T-helper 17 cell (primary cell): ENCODE results near the gene ATXN1L. TPM values are rescaled to one million over a fixed set of nuclear protein-coding genes. Genes with fewer than 3 reads are reported as not detected.
A peak's percentile ranks its signal among the peaks of the same experiment; 100 is the strongest.

Experiments
- ATAC-seq: fragments of 150-1000 bp; cut with Tn5 transposase; 2 replicates; pipeline ENCODE4 v1.10.0; 2021; ENCODE audit warnings: mild to moderate bottlenecking, moderate library complexity
- DNase-seq, 3 donors: peaks; one replicate each; pipeline versions ENCODE4 v3.0.0 to v3.0.0-alpha.2; 2020 to 2021
- H3K9me3 ChIP-seq: one replicate; pipeline ENCODE4 v1.7.0; 2013; ENCODE audit warnings: low read length, mild to moderate bottlenecking; ENCODE audit not compliant: control insufficient read depth, poor library complexity, severe bottlenecking
- H3K27ac Mint-ChIP-seq: one replicate; pipeline ENCODE4 v1.8.0; 2022; ENCODE audit warnings: mild to moderate bottlenecking, moderate library complexity, mixed read lengths
- H3K27me3 Mint-ChIP-seq: one replicate; pipeline ENCODE4 v1.8.0; 2022; ENCODE audit warnings: mixed read lengths
- H3K36me3 Mint-ChIP-seq: one replicate; pipeline ENCODE4 v1.8.0; 2022; ENCODE audit warnings: low read depth, mixed read lengths
- H3K4me1 Mint-ChIP-seq: one replicate; pipeline ENCODE4 v1.8.0; 2022; ENCODE audit warnings: mild to moderate bottlenecking, mixed read lengths
- H3K4me3 Mint-ChIP-seq: one replicate; pipeline ENCODE4 v1.8.0; 2022; ENCODE audit warnings: mild to moderate bottlenecking, moderate library complexity, mixed read lengths
- total RNA-seq, 4 donors: library from RNA in 2 of 4; stranded (reverse) in 2 of 4; gene quantifications; one replicate each; pipeline ENCODE4 v1.2.3 and lab custom pipeline; 2022 to 2026

The ATXN1L gene
- total RNA-seq, 2 donors from 2014 or later, result 39.9 to 46.3 TPM

DNA sequence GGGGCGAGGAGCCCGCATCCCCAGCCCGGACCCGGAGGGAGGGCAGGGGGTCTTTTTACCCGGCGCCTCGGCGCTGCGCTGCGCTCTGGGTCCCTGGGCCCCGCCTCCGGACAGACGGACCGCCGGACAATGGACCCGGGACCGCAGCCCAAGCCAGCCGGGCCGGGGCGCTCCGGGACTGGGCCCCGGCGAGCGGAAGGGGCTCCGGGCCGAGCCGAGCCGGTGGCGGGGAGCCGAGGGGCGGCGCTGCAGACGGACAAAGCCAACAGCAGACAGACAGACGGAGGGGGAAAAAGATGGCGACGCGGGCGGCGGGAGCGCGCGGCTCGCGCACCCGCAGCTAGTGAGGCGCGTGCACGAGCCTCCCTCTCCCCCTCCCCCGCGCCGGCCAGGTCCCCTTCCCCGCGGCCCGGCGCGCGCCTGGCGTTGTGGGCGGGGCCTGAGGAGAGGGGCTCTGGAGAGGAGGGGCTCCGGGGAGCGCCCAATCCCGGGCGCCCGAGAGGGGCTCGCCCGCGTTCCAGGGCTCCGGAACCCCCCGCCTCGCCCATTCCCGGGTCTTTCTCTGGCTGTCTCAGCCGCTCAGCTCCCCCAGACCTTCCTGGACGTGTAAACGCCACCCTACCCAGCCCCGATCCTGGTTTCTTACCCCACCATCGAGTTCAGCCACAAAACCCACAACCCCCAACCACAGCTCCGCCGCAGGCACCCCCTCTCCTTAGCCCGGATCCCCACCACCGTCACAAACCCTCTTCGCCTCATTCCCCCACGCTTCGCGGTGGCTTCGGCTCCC is 38.3 kb downstream of the ATXN1L start, which contains the start of gene ZNF821:
Gene ZNF821 (minus strand): TSS at position 334 of the 790 bp plus-strand sequence. CDS start 4,236 bp downstream, outside the sequence.
- peaks cover 8% of the 10 kb centered on the region for H3K36me3 Mint-ChIP-seq
- ATAC-seq (peak; percentile 67), DNase-seq (peak; percentile 69 to 79 (median 77))
- H3K27ac Mint-ChIP-seq, result peak within 1 kb of the TSS; percentile 94
- peaks cover 46% of the 10 kb centered on the region for H3K4me1 Mint-ChIP-seq
- no peaks in the 10 kb centered on the region for H3K9me3 ChIP-seq
- peak within 1 kb of the TSS; percentile 99 for H3K4me3 Mint-ChIP-seq
- no peaks in the 10 kb centered on the region for H3K27me3 Mint-ChIP-seq

DNA sequence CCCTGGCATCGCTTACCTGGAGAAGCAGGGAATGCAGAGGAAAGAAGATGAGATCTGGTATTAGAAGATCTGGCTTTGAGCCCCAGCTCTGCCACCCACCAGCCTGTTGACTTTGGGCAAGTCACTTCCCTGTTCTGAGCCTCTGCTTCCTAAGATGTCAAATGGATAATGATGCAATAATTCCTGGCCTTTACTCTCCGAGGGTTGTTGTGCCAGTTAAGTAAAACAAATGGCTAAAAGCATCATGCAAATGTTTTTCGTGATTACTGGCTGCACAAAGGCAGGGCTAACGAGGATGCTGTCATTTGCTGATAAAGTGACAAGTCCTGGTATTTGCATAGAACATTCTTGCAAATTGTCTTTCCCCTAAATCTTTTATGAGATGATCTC is 39.5 kb downstream of the ATXN1L start:
- peaks cover 2% of the 10 kb centered on the region for H3K36me3 Mint-ChIP-seq
- H3K27ac Mint-ChIP-seq, result no peak overlapping the region
- DNase-seq (no peak), ATAC-seq (no peak)
- H3K4me3 Mint-ChIP-seq, result peak overlapping the region; percentile 99
- H3K9me3 ChIP-seq, result no peaks in the 10 kb centered on the region
- H3K4me1 Mint-ChIP-seq, result peaks cover 34% of the 10 kb centered on the region
- no peaks in the 10 kb centered on the region for H3K27me3 Mint-ChIP-seq

DNA sequence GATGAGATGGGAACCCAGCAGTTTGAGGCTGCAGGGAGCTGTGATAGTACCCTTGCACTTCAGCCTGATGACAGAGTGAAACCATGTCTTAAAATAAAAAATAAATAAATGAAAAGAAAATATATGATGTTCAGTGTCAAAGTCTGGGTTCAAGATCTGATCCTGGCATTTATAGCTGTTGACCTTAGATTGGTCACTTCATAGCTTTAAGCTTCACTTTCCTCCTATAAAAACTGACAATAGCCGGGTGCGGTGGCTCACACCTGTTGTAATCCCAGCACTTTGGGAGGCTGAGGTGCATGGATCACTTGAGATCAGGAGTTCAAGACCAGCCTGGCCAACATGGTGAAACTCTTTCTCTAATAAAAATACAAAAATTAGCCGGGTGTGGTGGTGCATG is 43.4 kb downstream of the ATXN1L start:
- peaks cover 11% of the 10 kb centered on the region for H3K4me1 Mint-ChIP-seq
- H3K27ac Mint-ChIP-seq, result no peak overlapping the region
- peaks cover 2% of the 10 kb centered on the region for H3K36me3 Mint-ChIP-seq
- ATAC-seq (no peak), DNase-seq (no peak)
- no peaks in the 10 kb centered on the region for H3K9me3 ChIP-seq
- H3K4me3 Mint-ChIP-seq, result no peak overlapping the region
- H3K27me3 Mint-ChIP-seq, result no peaks in the 10 kb centered on the region

DNA sequence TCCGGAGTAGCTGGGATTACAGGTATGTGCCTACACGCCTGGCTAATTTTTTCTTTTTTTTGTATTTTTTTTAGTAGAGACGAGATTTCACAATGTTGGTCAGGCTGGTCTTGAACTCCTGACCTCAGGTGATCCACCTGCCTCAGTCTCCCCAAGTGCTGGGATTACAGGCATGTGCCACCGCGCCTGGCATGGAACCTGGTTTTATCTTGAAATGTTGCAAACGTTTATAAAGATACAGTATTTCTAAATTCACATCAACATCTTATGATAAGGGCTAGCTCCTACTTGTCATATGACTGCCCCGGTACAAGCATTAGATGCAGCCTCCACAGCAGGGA is 48.1 kb downstream of the ATXN1L start:
- H3K4me3 Mint-ChIP-seq, result peak overlapping the region; percentile 96
- no peaks in the 10 kb centered on the region for H3K9me3 ChIP-seq
- peak overlapping the region; percentile 95 for H3K27ac Mint-ChIP-seq
- no peaks in the 10 kb centered on the region for H3K36me3 Mint-ChIP-seq
- DNase-seq (no peak), ATAC-seq (no peak)
- H3K27me3 Mint-ChIP-seq, result no peaks in the 10 kb centered on the region
- H3K4me1 Mint-ChIP-seq, result peaks cover 20% of the 10 kb centered on the region

DNA sequence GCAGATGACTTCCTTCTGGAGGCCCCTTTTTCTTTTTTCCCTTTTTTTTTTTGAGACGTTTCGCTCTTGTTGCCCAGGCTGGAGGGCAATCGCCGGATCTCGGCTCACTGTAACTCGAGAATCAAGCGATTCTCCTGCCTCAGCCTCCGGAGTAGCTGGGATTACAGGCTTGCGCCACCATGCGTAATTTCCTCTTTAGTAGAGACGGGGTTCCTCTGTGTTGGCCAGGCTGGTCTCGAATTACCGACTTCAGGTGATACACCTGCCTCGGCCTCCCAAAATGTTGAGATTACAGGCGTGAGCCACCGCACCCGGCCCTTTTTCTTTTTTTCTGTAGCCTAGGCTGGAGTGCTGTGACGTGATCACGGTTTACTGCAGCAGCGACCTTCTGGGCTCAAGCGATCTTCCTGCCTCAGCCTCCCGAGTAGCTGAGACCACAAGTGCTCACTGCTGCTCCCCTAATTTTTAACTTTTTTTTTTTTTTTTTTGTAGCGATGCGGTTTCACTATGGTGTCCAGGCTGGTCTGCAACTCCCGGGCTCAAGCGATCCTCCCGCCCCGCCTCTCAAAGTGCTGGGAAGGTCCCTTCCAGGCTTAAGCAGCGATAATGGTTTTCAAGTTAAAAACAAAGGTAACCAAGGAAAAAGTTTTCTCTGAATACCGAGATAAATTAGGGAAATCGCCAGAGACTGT is 48.6 kb downstream of the ATXN1L start:
- peaks cover 21% of the 10 kb centered on the region for H3K4me1 Mint-ChIP-seq
- peak overlapping the region; percentile 95 for H3K27ac Mint-ChIP-seq
- H3K36me3 Mint-ChIP-seq, result no peaks in the 10 kb centered on the region
- no peaks in the 10 kb centered on the region for H3K27me3 Mint-ChIP-seq
- ATAC-seq (peak; percentile 19), DNase-seq (peak in 2 of 3 donors; percentile 11 to 24)
- peak overlapping the region; percentile 96 for H3K4me3 Mint-ChIP-seq
- H3K9me3 ChIP-seq, result no peaks in the 10 kb centered on the region

DNA sequence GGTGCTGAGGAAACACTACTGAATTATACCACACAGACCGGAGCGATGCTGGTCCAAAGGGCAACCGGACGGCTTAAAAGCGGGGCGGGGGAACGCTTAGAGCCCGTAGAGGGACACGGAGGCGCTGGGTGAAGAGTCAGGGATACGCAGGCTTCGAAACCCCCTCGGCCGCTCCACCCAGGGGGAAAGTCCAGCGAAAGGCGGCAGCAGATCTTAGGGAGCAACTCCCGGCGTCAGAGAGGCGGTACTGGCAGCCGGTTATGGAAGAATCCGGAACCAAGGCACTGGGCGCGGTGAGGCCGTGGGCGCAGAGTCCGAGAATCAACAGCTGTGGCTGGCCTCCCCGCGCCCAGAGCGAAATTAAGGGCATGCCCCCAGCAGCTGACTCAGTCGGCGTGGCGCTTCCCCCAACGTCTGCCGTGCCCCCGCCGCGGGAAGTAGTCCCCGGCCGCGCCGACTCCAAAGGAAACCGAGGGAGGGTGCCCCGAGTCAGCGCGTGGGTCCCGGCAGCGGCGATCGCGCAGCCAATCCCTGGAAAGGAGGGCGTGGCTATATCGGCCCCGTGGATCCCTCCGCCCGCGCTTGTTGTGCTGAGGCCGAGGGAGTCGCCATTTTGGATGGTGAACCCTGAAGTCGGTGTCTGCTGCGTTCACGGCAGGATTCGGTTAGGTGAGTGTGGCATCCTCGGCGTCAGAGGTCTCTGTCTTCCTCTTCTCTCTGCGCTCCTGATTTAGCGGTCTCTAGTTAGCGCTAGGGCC is 49.3 kb downstream of the ATXN1L start, which contains the start of gene IST1:
Gene IST1 (plus strand): TSS at position 611 of the 758 bp plus-strand sequence. CDS start 20,110 bp downstream, outside the sequence.
- ATAC-seq (peak; percentile 91), DNase-seq (peak; percentile 93 to 96 (median 96))
- H3K27ac Mint-ChIP-seq, result peak within 1 kb of the TSS; percentile 95
- no peaks in the 10 kb centered on the region for H3K36me3 Mint-ChIP-seq
- H3K4me3 Mint-ChIP-seq, result peak within 1 kb of the TSS; percentile 96
- H3K9me3 ChIP-seq, result no peaks in the 10 kb centered on the region
- H3K27me3 Mint-ChIP-seq, result no peaks in the 10 kb centered on the region
- peaks cover 23% of the 10 kb centered on the region for H3K4me1 Mint-ChIP-seq

DNA sequence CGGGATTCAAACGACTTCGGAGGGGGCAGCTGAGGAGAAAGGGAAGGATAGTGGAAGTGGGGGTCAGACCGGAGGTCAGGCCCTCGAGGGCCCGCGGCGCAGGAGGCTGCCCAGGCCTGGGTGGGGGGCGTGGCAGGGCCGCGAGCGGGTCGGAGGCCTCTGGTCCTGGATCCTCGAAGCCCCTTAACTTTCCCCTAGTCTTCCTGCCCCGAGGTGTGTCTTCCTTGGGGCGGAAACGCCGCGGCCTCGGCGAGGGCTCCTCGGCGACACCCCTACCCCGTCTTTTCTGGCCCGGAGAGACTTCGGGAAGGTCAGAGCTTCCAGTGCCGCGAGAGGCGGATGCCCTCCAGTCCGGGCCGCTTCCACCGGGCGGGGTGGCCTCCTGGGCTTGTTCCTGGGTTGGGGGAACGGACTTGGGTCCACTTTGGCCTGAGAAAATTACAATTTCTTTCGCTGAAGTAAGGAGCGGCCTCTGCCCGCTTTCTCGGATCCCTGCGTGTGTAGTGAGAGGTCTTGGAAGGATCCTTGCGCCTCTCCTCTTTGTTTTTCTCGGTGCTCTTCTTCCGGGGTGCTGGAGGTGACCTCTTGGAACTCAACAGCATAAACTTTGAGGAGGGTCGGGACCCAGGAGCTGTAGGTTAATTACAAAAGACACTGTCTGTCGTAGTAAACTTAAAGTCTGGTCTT is 50.0 kb downstream of the ATXN1L start:
- Mint-ChIP-seq H3K4me3 (peak overlapping the region; percentile 96), H3K36me3 (no peaks in the 10 kb centered on the region), H3K27me3 (no peaks in the 10 kb centered on the region), H3K4me1 (peaks cover 27% of the 10 kb centered on the region), H3K27ac (peak overlapping the region; percentile 95)
- ATAC-seq (peak; percentile 28), DNase-seq (peak in 1 of 3 donors; percentile 21)
- no peaks in the 10 kb centered on the region for H3K9me3 ChIP-seq

DNA sequence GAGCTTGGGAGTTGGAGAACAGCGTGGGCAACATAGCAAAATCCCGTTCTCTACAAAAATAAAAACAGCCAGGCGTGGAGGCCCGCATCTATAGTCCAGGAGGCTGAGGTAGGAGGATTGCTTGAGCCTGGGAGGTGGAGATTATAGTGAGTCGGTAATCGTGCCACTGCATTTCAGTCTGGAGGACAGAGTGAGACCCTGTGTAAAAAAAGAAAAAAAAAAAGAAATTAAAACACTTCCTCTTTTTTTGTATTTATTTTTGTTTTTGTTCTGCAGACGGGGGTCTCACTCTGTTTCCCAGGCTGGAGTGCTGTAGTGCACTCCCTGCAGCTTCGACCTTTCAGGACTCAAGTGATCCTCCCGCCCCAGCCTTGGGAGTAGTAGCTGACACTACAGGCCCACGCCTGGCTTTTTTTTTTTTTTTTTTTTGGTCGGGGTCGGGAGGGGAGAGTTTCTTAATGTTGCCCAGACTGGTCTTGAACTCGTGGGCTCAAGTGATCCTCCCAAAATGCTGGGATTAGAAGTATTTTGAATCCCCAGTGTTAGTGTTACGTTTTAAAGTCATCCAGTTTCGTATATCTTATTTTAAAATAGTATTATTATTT is 51.1 kb downstream of the ATXN1L start:
- no peaks in the 10 kb centered on the region for H3K9me3 ChIP-seq
- Mint-ChIP-seq H3K4me1 (peaks cover 30% of the 10 kb centered on the region), H3K36me3 (no peaks in the 10 kb centered on the region), H3K4me3 (peak overlapping the region; percentile 78), H3K27me3 (no peaks in the 10 kb centered on the region), H3K27ac (peak overlapping the region; percentile 95)
- ATAC-seq, result no peak
- DNase-seq, result no peak

DNA sequence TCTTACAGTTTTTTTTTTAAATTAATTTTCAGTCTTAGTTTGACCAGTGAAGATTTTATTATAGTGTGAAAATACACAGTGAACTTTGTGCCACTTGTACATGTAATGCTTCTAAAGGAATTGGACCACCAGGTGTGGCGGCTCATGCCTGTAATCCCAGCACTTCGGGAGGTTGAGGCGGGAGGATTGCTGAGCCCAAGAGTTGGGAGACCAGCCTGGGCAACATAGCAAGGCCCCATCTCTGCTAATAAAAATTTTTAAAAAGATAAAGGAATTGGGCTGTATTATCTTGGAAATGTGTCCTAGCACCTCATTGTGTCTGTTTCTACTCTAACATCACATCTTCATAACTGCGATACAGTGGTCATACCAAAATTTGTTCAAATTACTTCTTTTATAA is 53.4 kb downstream of the ATXN1L start:
- DNase-seq (no peak), ATAC-seq (no peak)
- no peaks in the 10 kb centered on the region for H3K27me3 Mint-ChIP-seq
- peak overlapping the region; percentile 41 for H3K4me3 Mint-ChIP-seq
- H3K4me1 Mint-ChIP-seq, result peaks cover 40% of the 10 kb centered on the region
- no peaks in the 10 kb centered on the region for H3K36me3 Mint-ChIP-seq
- peak overlapping the region; percentile 73 for H3K27ac Mint-ChIP-seq
- no peaks in the 10 kb centered on the region for H3K9me3 ChIP-seq

DNA sequence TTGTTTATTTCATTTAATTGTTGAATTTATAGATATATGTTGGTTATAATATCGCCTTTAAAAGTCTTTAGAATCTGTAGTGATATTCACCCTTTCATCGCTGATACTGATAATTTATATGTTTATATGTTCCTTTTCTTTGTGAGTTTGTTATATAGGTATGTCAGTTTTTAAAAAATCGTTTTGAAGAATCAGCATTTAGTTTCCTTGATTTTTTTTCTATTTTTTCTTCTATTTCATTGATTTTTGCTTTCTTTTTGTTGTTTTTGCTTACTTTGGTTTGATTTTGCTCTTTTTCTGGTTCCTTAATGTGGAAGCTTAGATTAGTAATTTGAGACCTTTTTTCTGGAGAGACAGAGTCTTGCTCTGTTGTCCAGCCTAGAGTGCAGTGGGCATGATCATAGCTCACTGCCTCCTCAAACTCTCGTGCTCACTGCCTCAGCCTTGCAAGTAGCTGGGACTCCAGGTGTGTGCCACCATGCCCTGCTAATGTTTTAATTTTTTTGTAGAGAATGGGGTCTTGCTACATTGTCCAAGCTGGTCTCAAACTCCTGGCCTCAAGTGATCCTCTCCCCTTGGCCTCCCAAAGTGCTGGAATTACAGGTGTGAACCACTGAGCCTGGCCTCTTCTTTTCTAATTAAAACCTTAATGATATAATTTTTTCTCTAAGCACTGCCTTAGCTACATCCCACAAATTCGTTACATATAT is 57.0 kb downstream of the ATXN1L start:
- DNase-seq (no peak), ATAC-seq (no peak)
- no peaks in the 10 kb centered on the region for H3K9me3 ChIP-seq
- H3K27me3 Mint-ChIP-seq, result no peaks in the 10 kb centered on the region
- H3K4me3 Mint-ChIP-seq, result peak overlapping the region; percentile 52
- H3K36me3 Mint-ChIP-seq, result no peaks in the 10 kb centered on the region
- H3K4me1 Mint-ChIP-seq, result peaks cover 46% of the 10 kb centered on the region
- H3K27ac Mint-ChIP-seq, result peak overlapping the region; percentile 93

DNA sequence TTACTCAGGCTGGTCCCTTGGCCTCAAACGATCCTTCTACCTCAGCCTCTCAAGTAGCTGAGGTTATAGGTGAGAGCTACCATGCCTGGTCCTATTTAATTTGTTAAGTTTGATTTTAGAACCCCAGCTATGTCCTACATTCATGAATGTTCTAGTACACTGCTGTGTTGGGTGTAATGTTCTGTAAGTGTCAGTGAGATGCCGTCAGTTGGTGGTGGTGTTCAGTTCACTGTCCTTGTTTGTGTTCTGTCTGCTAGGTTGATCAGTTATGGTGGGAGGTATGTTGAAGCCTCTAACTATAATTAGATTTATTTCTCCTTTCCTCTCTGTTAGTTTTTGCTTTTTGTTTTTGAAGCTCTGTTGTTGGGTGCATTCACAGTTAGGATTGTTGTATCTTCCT is 57.8 kb downstream of the ATXN1L start:
- ATAC-seq, result no peak
- Mint-ChIP-seq H3K27ac (peak overlapping the region; percentile 93), H3K27me3 (no peaks in the 10 kb centered on the region), H3K4me1 (peaks cover 49% of the 10 kb centered on the region), H3K4me3 (peak overlapping the region; percentile 50), H3K36me3 (no peaks in the 10 kb centered on the region)
- no peak for DNase-seq
- H3K9me3 ChIP-seq, result no peaks in the 10 kb centered on the region

DNA sequence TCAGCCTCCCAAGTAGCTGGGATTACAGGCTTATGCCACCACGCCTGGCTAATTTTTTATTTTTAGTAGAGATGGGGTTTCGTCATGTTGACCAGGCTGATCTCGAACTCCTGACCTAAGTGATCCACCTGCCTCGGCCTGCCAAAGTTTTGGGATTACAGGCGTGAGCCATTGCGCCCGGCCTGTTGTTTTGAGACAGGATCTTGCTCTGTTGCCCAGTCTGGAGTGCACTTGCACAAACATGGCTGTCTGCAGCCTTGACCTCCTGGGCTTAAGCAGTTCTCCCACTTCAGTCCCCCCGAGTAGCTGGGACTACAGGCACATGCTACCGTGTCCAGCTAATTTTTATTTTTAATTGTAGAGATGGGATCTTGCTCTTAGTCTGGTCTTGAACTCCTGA is 58.5 kb downstream of the ATXN1L start:
- Mint-ChIP-seq H3K27ac (peak overlapping the region; percentile 93), H3K27me3 (no peaks in the 10 kb centered on the region), H3K4me1 (peaks cover 51% of the 10 kb centered on the region), H3K4me3 (no peak overlapping the region), H3K36me3 (no peaks in the 10 kb centered on the region)
- DNase-seq, result no peak
- ATAC-seq, result no peak
- no peaks in the 10 kb centered on the region for H3K9me3 ChIP-seq
